GM13976 (cell line): ENCODE results near the gene UBR1.
"Not testable (repeated sequence)": the region's sequence is repeated elsewhere in the genome, so short reads cannot be mapped to it uniquely, and the experiment has no call there.

Experiments
- DNase-seq: peaks from one replicate; pipeline ENCODE4 v3.0.0; 2012; ENCODE audit warnings: low spot score
- in situ Hi-C: fragments of 300-500 bp; cut with MboI; formaldehyde crosslinking; loops from one replicate; pipeline ENCODE4 v1.12.0; 2022; ENCODE audit warnings: low sequenced_read_pairs, mixed read lengths, inconsistent platforms; ENCODE audit not compliant: unreplicated experiment
- TF ChIP-seq, protein P1 (sequence below): IDR thresholded peaks from 2 replicates; pipeline ENCODE4 v1.5.1; 2012; ENCODE audit warnings: borderline replicate concordance, mild to moderate bottlenecking; ENCODE audit not compliant: insufficient read depth; ENCODE audit errors: extremely low read depth, missing control alignments, control extremely low read depth

Gene UBR1

GRCh38 chr15:43029476-43029875 is 76.4 kb downstream of the UBR1 start:
- TF ChIP-seq, protein P1, sequence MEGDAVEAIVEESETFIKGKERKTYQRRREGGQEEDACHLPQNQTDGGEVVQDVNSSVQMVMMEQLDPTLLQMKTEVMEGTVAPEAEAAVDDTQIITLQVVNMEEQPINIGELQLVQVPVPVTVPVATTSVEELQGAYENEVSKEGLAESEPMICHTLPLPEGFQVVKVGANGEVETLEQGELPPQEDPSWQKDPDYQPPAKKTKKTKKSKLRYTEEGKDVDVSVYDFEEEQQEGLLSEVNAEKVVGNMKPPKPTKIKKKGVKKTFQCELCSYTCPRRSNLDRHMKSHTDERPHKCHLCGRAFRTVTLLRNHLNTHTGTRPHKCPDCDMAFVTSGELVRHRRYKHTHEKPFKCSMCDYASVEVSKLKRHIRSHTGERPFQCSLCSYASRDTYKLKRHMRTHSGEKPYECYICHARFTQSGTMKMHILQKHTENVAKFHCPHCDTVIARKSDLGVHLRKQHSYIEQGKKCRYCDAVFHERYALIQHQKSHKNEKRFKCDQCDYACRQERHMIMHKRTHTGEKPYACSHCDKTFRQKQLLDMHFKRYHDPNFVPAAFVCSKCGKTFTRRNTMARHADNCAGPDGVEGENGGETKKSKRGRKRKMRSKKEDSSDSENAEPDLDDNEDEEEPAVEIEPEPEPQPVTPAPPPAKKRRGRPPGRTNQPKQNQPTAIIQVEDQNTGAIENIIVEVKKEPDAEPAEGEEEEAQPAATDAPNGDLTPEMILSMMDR: no peak
- no peak for DNase-seq
- in situ Hi-C loops: no loop called here

GRCh38 chr15:43025150-43025549 is 80.7 kb downstream of the UBR1 start:
- TF ChIP-seq, protein P1: no peak
- no peak for DNase-seq
- in situ Hi-C loops: no loop called here

GRCh38 chr15:43014671-43015070 is 91.2 kb downstream of the UBR1 start:
- in situ Hi-C loops, DNase-seq: not testable (repeated sequence)

DNA sequence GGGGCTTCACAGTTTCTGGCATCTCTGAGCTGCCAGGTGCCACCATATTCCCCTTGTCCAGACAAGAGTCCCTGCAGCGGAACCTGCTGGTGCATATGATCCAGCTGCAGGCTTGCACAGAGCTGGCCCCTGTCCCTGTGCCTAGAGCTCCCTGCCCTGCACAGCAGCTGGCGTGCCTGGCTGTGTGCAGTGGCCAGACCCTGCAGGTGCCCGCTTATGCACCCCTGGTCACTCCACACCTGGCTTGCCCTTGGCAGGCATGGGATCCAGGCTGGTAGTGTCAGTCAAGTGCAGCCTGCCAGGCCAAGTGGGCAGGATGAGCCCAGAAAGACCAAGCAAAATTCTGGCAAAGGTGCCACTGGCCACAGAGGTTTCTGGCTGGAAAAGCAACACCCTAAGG is 96.6 kb downstream of the UBR1 start:
- TF ChIP-seq, protein P1: no peak
- DNase-seq: no peak
- in situ Hi-C loops: no loop called here

GRCh38 chr15:43008150-43008549 is 97.7 kb downstream of the UBR1 start:
- TF ChIP-seq, protein P1: no peak
- no peak for DNase-seq
- in situ Hi-C loops: no loop called here

DNA sequence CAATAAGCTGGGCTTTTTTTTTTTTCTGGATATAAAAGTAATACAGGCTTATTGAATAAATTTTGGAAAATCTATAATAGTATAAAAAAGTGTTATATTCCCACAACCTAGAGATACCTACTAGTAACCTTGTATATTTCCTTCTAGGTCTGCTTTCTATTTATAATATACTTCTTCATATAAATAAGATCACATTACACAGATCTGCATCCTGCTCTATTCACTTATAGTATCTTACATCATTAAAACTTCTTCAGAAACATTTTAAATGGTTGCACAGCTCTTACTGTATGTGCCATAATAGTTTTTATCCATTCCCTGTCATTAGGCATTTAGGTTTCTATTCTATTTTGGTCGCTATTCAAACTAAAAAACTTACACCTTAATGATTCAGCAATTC is 98.3 kb downstream of the UBR1 start:
- TF ChIP-seq, protein P1: no peak
- no peak for DNase-seq
- in situ Hi-C loops: no loop called here

GRCh38 chr15:43006991-43007390 is 98.8 kb downstream of the UBR1 start:
- DNase-seq: no peak
- TF ChIP-seq, protein P1: no peak
- in situ Hi-C loops: no loop called here

DNA sequence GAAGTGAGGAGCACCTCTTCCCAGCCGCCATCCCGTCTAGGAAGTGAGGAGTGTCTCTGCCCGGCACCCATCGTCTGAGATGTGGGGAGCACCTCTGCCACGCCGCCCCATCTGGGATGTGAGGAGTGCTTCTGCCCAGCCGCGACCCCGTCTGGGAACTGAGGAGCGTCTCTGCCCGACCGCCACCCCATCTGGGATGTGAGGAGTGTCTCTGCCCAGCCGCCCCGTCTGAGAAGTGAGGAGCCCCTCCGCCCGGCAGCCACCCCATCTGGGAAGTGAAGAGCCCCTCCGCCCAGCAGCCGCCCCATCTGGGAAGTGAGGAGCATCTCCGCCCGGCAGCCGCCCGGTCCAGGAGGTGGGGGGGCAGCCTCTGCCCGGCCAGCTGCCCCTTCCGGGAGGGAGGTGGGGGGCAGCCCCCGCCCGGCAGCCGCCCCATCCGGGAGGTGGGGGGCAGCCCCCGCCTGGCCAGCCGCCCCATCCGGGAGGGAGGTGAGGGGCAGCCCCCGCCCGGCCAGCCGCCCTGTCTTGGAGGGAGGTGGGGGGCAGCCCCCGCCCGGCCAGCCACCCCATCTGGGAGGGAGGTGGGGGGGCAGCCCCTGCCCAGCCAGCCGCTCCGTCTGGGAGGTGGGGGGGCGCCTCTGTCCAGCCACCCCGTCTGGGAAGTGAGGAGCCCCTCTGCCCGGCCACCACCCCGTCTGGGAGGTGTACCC is 100.8 kb downstream of the UBR1 start:
- in situ Hi-C loops, DNase-seq: not testable (repeated sequence)
